ENCODE results near the gene SPIRE2. TPM values are rescaled to one million over a fixed set of nuclear protein-coding genes. Genes with fewer than 3 reads are reported as not detected.
A peak's percentile ranks its signal among the peaks of the same experiment; 100 is the strongest.

The SPIRE2 gene
- total and polyA plus RNA-seq, 2 of the 13 experiments (the other 11 are each of a cell fraction or from before 2014, with no cell fraction given), result 13.3 to 37.5 TPM

DNA sequence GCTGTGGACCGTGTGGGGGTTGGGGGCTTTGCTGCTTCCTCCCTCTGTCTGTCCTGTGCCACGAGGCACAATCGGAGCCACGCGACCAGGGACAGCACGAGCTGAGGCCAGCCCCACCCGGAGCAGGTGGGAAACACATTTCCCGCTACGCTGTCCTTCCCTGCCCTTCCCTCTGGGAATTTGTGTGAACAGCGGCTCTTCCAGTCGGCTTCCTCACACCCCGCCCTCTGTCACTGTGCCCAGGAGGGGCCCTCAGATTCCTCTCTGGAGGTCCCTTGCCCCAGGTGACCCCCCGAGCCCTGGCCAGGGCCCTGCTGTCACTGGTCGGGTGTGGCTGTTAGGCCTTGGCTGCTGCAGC lies 19.6 kb downstream of the SPIRE2 start:
- ChIA-PET CTCF (ENCODE audit: low intra/inter-chr PET ratio, low total read pairs) (no interaction called here), POLR2A (no interaction called here)
- Histone ChIP-seq H3K27me3 (ENCODE audit: control insufficient read depth in 1 of 2, insufficient read depth in 2 of 2, low read length in 2 of 2) (no peaks in the 10 kb centered on the region), H3K9me3 (ENCODE audit: low read length) (no peaks in the 10 kb centered on the region), H3K4me2 (ENCODE audit: low read depth, low read length) (no peak overlapping the region), H3K4me3 (replicated peaks in 1 of 3; ENCODE audit: insufficient read depth in 1 of 3, low read depth in 2 of 3, low read length in 3 of 3) (no peak overlapping the region), H3K79me2 (ENCODE audit: insufficient read depth, low read length) (no peaks in the 10 kb centered on the region), H3K36me3 (replicated peaks in 1 of 2; ENCODE audit: control insufficient read depth in 1 of 2, insufficient read depth in 2 of 2, low read length in 2 of 2) (peaks cover 3 to 8% of the 10 kb centered on the region in 2 experiments; a peak in 2 of 5 replicates), H3K4me1 (ENCODE audit: insufficient read depth, low read length) (peaks cover 15% of the 10 kb centered on the region), H4K20me1 (ENCODE audit: insufficient read depth, low read length) (no peaks in the 10 kb centered on the region; the same call in 1 of the 2 replicates), H3K27ac (ENCODE audit: extremely low read length, insufficient read depth, low read length) (no peak overlapping the region), H2AFZ (ENCODE audit: low read length) (no peak overlapping the region), H3K9ac (ENCODE audit: insufficient read depth, low read depth, low read length) (no peak overlapping the region)
- intact Hi-C loops (cut with micrococcal nuclease; ENCODE audit: unreplicated experiment) (no loop called here), in situ Hi-C loops (cut with HindIII; ENCODE audit: extremely low pct_ligation_motif_present, low pct_unique_long_range_greater_than_20kb) (no loop called here)
- DNase-seq (ENCODE audit: low spot score) (no peak), FAIRE-seq (no peak), ATAC-seq (no peak)
- 90% methylated on average over 14 of the region's 14 CpGs for WGBS (ENCODE audit: low lambda C conversion rate)
- no TSS peak for BruUV-seq (replicated peaks)
- TF ChIP-seq GMEB1 (CRISPR knock-in tag; IDR thresholded peaks at IDR 0.05; ENCODE audit: borderline replicate concordance) (no peak), ASH2L (IDR thresholded peaks at IDR 0.05; ENCODE audit: insufficient read length, low read depth, low read length) (no peak), HDAC2 (CRISPR knock-in tag; IDR thresholded peaks at IDR 0.05) (no peak), SALL2 (CRISPR knock-in tag; IDR thresholded peaks at IDR 0.05) (no peak), HOXA3 (CRISPR knock-in tag; IDR thresholded peaks at IDR 0.05) (no peak), ZNF468 (CRISPR knock-in tag; IDR thresholded peaks at IDR 0.05) (no peak), ZBTB3 (CRISPR knock-in tag; IDR thresholded peaks at IDR 0.05; ENCODE audit: borderline replicate concordance, low read depth) (no peak), ZNF138 (CRISPR knock-in tag; IDR thresholded peaks at IDR 0.05; ENCODE audit: low read depth) (no peak), BRCA1 (CRISPR knock-in tag; IDR thresholded peaks at IDR 0.05) (no peak), IKZF1 (IDR thresholded peaks at IDR 0.05) (no peak)
- TF ChIP-seq, protein P1, sequence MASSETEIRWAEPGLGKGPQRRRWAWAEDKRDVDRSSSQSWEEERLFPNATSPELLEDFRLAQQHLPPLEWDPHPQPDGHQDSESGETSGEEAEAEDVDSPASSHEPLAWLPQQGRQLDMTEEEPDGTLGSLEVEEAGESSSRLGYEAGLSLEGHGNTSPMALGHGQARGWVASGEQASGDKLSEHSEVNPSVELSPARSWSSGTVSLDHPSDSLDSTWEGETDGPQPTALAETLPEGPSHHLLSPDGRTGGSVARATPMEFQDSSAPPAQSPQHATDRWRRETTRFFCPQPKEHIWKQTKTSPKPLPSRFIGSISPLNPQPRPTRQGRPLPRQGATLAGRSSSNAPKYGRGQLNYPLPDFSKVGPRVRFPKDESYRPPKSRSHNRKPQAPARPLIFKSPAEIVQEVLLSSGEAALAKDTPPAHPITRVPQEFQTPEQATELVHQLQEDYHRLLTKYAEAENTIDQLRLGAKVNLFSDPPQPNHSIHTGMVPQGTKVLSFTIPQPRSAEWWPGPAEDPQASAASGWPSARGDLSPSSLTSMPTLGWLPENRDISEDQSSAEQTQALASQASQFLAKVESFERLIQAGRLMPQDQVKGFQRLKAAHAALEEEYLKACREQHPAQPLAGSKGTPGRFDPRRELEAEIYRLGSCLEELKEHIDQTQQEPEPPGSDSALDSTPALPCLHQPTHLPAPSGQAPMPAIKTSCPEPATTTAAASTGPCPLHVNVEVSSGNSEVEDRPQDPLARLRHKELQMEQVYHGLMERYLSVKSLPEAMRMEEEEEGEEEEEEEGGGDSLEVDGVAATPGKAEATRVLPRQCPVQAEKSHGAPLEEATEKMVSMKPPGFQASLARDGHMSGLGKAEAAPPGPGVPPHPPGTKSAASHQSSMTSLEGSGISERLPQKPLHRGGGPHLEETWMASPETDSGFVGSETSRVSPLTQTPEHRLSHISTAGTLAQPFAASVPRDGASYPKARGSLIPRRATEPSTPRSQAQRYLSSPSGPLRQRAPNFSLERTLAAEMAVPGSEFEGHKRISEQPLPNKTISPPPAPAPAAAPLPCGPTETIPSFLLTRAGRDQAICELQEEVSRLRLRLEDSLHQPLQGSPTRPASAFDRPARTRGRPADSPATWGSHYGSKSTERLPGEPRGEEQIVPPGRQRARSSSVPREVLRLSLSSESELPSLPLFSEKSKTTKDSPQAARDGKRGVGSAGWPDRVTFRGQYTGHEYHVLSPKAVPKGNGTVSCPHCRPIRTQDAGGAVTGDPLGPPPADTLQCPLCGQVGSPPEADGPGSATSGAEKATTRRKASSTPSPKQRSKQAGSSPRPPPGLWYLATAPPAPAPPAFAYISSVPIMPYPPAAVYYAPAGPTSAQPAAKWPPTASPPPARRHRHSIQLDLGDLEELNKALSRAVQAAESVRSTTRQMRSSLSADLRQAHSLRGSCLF (CRISPR knock-in tag; IDR thresholded peaks at IDR 0.05; ENCODE audit: borderline replicate concordance), result no peak
- TF ChIP-seq, protein P2, sequence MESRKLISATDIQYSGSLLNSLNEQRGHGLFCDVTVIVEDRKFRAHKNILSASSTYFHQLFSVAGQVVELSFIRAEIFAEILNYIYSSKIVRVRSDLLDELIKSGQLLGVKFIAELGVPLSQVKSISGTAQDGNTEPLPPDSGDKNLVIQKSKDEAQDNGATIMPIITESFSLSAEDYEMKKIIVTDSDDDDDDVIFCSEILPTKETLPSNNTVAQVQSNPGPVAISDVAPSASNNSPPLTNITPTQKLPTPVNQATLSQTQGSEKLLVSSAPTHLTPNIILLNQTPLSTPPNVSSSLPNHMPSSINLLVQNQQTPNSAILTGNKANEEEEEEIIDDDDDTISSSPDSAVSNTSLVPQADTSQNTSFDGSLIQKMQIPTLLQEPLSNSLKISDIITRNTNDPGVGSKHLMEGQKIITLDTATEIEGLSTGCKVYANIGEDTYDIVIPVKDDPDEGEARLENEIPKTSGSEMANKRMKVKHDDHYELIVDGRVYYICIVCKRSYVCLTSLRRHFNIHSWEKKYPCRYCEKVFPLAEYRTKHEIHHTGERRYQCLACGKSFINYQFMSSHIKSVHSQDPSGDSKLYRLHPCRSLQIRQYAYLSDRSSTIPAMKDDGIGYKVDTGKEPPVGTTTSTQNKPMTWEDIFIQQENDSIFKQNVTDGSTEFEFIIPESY (CRISPR knock-in tag; IDR thresholded peaks at IDR 0.05), result 0 out of 2 replicates have a peak, but pooled peaks have one; percentile 48
- TF ChIP-seq, protein P3, sequence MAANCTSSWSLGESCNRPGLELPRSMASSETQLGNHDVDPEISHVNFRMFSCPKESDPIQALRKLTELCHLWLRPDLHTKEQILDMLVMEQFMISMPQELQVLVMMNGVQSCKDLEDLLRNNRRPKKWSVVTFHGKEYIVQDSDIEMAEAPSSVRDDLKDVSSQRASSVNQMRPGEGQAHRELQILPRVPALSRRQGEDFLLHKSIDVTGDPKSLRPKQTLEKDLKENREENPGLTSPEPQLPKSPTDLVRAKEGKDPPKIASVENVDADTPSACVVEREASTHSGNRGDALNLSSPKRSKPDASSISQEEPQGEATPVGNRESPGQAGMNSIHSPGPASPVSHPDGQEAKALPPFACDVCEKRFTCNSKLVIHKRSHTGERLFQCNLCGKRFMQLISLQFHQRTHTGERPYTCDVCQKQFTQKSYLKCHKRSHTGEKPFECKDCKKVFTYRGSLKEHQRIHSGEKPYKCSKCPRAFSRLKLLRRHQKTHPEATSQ (CRISPR knock-in tag; IDR thresholded peaks at IDR 0.05; ENCODE audit: borderline replicate concordance), result no peak
- TF ChIP-seq, protein P4, sequence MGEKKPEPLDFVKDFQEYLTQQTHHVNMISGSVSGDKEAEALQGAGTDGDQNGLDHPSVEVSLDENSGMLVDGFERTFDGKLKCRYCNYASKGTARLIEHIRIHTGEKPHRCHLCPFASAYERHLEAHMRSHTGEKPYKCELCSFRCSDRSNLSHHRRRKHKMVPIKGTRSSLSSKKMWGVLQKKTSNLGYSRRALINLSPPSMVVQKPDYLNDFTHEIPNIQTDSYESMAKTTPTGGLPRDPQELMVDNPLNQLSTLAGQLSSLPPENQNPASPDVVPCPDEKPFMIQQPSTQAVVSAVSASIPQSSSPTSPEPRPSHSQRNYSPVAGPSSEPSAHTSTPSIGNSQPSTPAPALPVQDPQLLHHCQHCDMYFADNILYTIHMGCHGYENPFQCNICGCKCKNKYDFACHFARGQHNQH (CRISPR knock-in tag; IDR thresholded peaks at IDR 0.05), result no peak

All from HepG2 (cell line).